Measurements from ENCODE around the gene UGDH. TPM values are rescaled to one million over a fixed set of nuclear protein-coding genes. Genes with fewer than 3 reads are reported as not detected.

The UGDH gene
- total and polyA plus RNA-seq, 9 of the 15 experiments (the other 6 are each of a cell fraction or from before 2014, with no cell fraction given): 5.5 to 21.7 (median 16.2) TPM

DNA sequence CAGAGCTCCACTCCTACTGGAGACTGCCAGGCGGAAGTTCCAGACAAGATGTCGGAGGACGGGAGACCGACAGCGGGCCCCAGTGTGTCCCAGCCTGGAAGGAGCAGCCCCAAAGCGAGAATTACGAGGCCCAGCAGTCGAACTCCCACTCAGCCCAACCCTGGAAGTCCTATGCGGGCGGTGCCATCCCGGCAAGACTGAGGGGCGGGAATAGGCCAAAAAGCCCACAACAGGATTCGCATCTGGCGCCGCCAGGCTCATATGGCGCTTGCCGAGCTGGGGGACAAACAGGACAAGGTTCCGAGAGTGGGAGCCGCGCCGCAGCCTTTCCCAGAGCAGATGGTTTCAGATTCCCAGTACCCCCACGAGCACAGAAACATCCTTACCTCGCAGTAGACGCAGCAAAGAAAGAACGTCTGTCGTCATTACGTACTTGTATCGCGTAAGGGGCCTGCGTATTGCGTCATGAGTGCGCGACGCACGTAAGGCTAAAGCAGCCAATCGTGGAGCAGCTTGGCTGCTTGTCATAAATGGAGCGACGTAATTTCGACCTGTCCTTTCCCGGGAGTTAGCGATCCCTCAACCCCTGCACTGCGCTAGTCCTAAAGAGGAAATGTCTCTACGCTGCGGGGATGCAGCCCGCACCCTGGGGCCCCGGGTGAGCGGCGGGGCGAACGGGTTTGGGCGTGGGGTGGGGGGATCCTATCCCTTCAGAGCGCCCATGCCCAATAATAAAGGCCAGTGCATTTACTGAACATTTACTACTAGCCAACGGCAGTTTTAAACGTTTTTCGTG, 68.5 kb downstream of the UGDH start, which contains the start of the genes LIAS and RPL9 (continued):
- TF ChIP-seq ZBTB1 (CRISPR knock-in tag; IDR thresholded peaks at IDR 0.05; ENCODE audit: borderline replicate concordance, low read depth) (peak; percentile 57; the same call in 1 of the 2 replicates), TAL1 (IDR thresholded peaks at IDR 0.05) (no peak), CBFA2T2 (conservative IDR thresholded peaks at IDR 0.05) (no peak), ZNF75A (CRISPR knock-in tag; IDR thresholded peaks at IDR 0.05) (no peak), PTTG1 (tag; IDR thresholded peaks at IDR 0.05; ENCODE audit: low read depth) (no peak), LEF1 (IDR thresholded peaks at IDR 0.05) (no peak), HMGN3 (IDR thresholded peaks at IDR 0.05; ENCODE audit: borderline replicate concordance, extremely low read depth, insufficient read length, low read depth, low read length) (peak; percentile 34), BCOR (IDR thresholded peaks at IDR 0.05) (no peak; the same call in 1 of the 2 replicates), SLC30A9 (CRISPR knock-in tag; IDR thresholded peaks at IDR 0.05) (no peak), FOXJ2 (tag; IDR thresholded peaks at IDR 0.05) (peak; percentile 59; the same call in 1 of the 2 replicates), IFI16 (CRISPR knock-in tag; IDR thresholded peaks at IDR 0.05) (no peak), KDM5B (IDR thresholded peaks at IDR 0.05; ENCODE audit: insufficient replicate concordance, low read depth, low read length) (peak; percentile 97), SAP30 (IDR thresholded peaks at IDR 0.05; ENCODE audit: borderline replicate concordance, insufficient read depth, low read depth, low read length, poor library complexity, severe bottlenecking) (peak; percentile 19), ILK (tag; IDR thresholded peaks at IDR 0.05; ENCODE audit: borderline replicate concordance, low read depth) (no peak), EZH2 (IDR thresholded peaks at IDR 0.05; ENCODE audit: borderline replicate concordance, low read depth, low read length) (no peak), NFATC3 (IDR thresholded peaks at IDR 0.05) (no peak), ATF7 (IDR thresholded peaks at IDR 0.05) (peak; percentile 98), SREBF1 (IDR thresholded peaks at IDR 0.05; ENCODE audit: borderline replicate concordance, low read depth, low read length) (no peak; the same call in 1 of the 2 replicates), BCL6 (CRISPR knock-in tag; IDR thresholded peaks at IDR 0.05) (no peak), CREM (IDR thresholded peaks at IDR 0.05; ENCODE audit: low read depth) (peak; percentile 100), MNT (conservative IDR thresholded peaks at IDR 0.05) (peak; percentile 78 to 86), ADNP (tag; IDR thresholded peaks at IDR 0.05) (no peak), FOXA3 (CRISPR knock-in tag; conservative IDR thresholded peaks at IDR 0.05 in 1 of 2, IDR thresholded peaks at IDR 0.05 in 1 of 2) (no peak), KDM4B (IDR thresholded peaks at IDR 0.05; ENCODE audit: borderline replicate concordance in 2 of 2, low read depth in 1 of 2) (no peak; a peak in 1 of 4 replicates)
- TF ChIP-seq, protein P1, sequence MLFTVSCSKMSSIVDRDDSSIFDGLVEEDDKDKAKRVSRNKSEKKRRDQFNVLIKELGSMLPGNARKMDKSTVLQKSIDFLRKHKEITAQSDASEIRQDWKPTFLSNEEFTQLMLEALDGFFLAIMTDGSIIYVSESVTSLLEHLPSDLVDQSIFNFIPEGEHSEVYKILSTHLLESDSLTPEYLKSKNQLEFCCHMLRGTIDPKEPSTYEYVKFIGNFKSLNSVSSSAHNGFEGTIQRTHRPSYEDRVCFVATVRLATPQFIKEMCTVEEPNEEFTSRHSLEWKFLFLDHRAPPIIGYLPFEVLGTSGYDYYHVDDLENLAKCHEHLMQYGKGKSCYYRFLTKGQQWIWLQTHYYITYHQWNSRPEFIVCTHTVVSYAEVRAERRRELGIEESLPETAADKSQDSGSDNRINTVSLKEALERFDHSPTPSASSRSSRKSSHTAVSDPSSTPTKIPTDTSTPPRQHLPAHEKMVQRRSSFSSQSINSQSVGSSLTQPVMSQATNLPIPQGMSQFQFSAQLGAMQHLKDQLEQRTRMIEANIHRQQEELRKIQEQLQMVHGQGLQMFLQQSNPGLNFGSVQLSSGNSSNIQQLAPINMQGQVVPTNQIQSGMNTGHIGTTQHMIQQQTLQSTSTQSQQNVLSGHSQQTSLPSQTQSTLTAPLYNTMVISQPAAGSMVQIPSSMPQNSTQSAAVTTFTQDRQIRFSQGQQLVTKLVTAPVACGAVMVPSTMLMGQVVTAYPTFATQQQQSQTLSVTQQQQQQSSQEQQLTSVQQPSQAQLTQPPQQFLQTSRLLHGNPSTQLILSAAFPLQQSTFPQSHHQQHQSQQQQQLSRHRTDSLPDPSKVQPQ (CRISPR knock-in tag; IDR thresholded peaks at IDR 0.05; ENCODE audit: borderline replicate concordance): no peak
